Esophagus muscularis mucosa (tissue), 3 donors: ENCODE data around the gene AP1B1.

Source experiments
- POLR2A ChIP-seq: fragments of 450-650 bp; IDR thresholded peaks from one replicate; pipeline ENCODE4 v1.6.1; 2017; ENCODE audit warnings: antibody characterized with exemption, moderate library complexity, mild to moderate bottlenecking, low read depth
- TF ChIP-seq, protein P1 (sequence below), 3 experiments: fragments of 200-600 bp in 2 of 3; fragments of 450-650 bp in 1 of 3; sonication (generic) in 2 of 3; IDR thresholded peaks; one replicate each; pipeline ENCODE4 v1.5.1; 2017 to 2019; ENCODE audit warnings: antibody characterized with exemption in 3 of 3, mild to moderate bottlenecking in 2 of 3, moderate library complexity in 1 of 3

DNA sequence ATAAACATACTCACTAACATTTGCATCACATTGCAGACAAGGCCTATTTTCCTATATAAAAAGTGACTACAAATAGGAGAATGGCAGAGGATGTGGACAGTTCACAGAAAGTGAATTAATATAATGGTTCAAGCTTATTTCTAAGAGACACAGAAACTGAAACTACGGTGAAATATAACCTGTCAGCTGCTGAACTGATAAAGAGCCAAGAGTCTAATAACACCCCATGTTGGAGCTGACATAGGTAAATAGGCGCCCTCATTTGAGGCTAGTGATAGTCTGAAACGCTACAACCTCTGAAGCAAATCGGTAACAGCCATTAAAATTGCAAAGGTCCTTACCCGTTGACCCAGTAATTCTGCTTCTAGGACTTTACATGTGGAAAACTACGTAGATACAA is 14.0 kb downstream of the AP1B1 start:
- TF ChIP-seq, protein P1, sequence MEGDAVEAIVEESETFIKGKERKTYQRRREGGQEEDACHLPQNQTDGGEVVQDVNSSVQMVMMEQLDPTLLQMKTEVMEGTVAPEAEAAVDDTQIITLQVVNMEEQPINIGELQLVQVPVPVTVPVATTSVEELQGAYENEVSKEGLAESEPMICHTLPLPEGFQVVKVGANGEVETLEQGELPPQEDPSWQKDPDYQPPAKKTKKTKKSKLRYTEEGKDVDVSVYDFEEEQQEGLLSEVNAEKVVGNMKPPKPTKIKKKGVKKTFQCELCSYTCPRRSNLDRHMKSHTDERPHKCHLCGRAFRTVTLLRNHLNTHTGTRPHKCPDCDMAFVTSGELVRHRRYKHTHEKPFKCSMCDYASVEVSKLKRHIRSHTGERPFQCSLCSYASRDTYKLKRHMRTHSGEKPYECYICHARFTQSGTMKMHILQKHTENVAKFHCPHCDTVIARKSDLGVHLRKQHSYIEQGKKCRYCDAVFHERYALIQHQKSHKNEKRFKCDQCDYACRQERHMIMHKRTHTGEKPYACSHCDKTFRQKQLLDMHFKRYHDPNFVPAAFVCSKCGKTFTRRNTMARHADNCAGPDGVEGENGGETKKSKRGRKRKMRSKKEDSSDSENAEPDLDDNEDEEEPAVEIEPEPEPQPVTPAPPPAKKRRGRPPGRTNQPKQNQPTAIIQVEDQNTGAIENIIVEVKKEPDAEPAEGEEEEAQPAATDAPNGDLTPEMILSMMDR (IDR thresholded peaks at IDR 0.05) = no peak
- no peak for TF ChIP-seq POLR2A
